ENCODE measurements around the gene ASNS.
"Not testable (repeated sequence)": the region's sequence is repeated elsewhere in the genome, so short reads cannot be mapped to it uniquely, and the experiment has no call there.

DNA sequence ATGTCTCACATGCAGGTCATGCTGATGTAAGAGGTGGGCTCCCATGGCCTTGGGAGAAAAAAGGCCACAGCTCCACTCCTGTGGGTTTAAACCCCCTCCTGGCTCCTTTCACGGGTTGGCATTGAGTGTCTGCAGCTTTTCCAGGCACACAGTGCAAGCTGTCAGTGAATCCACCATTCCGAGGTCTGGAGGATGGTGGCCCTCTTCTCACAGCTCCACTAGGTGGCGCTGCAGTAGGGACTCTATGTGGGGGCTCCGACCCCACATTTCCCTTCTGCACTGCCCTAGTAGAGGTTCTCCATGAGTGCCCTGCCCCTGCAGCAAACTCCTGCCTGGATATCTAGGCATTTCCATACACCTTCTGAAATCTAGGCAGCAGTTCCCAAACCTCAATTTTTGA is 19.5 kb upstream of the ASNS start:
- TF ChIP-seq, protein P1, sequence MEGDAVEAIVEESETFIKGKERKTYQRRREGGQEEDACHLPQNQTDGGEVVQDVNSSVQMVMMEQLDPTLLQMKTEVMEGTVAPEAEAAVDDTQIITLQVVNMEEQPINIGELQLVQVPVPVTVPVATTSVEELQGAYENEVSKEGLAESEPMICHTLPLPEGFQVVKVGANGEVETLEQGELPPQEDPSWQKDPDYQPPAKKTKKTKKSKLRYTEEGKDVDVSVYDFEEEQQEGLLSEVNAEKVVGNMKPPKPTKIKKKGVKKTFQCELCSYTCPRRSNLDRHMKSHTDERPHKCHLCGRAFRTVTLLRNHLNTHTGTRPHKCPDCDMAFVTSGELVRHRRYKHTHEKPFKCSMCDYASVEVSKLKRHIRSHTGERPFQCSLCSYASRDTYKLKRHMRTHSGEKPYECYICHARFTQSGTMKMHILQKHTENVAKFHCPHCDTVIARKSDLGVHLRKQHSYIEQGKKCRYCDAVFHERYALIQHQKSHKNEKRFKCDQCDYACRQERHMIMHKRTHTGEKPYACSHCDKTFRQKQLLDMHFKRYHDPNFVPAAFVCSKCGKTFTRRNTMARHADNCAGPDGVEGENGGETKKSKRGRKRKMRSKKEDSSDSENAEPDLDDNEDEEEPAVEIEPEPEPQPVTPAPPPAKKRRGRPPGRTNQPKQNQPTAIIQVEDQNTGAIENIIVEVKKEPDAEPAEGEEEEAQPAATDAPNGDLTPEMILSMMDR (IDR thresholded peaks at IDR 0.05): not testable (repeated sequence)
- TF ChIP-seq POLR2A (IDR thresholded peaks at IDR 0.05): not testable (repeated sequence)
